CD4-positive, alpha-beta memory T cell (primary cell): Measurements from ENCODE around the gene CRYM. TPM values are rescaled to one million over a fixed set of nuclear protein-coding genes. Genes with fewer than 3 reads are reported as not detected.

Source experiments
- CTCF ChIA-PET: fragments of 350-600 bp; sonication (Branson Sonifier 250); formaldehyde crosslinking; loops from one replicate; lab custom pipeline; 2021; ENCODE audit warnings: inconsistent platforms; ENCODE audit not compliant: partially characterized antibody; lab: Charles Lee
- POLR2A ChIA-PET: fragments of 350-600 bp; sonication (Branson Sonifier 250); formaldehyde crosslinking; loops from one replicate; lab custom pipeline; 2021; ENCODE audit not compliant: partially characterized antibody; lab: Charles Lee
- DNase-seq, 5 donors: peaks; one replicate each; pipeline versions ENCODE4 v3.0.0 to v3.0.0-alpha.2; 2020 to 2022; ENCODE audit warnings: mixed read lengths in 1 of 5
- H3K27ac ChIP-seq: one replicate; pipeline ENCODE4 v1.7.0; 2013; ENCODE audit warnings: low read depth, low read length
- H3K27me3 ChIP-seq: 2 replicates; pipeline ENCODE4 v1.7.0; 2013; ENCODE audit warnings: mild to moderate bottlenecking, low read length, moderate library complexity; ENCODE audit not compliant: insufficient read depth
- H3K36me3 ChIP-seq: 2 replicates; pipeline ENCODE4 v1.7.0; 2013; ENCODE audit warnings: mild to moderate bottlenecking, low read length, moderate library complexity; ENCODE audit not compliant: insufficient read depth
- H3K4me1 ChIP-seq: 2 replicates; pipeline ENCODE4 v1.7.0; 2013; ENCODE audit warnings: mild to moderate bottlenecking, low read length, moderate library complexity; ENCODE audit not compliant: insufficient read depth
- H3K4me3 ChIP-seq, 2 donors: one replicate each; pipeline ENCODE4 v1.7.0; 2013; ENCODE audit warnings: low read length in 2 of 2, mild to moderate bottlenecking in 1 of 2
- H3K9me3 ChIP-seq, 2 donors: one replicate each; pipeline ENCODE4 v1.7.0; 2013; ENCODE audit warnings: low read length in 2 of 2, control low read depth in 1 of 2; ENCODE audit not compliant: control insufficient read depth in 1 of 2
- H3K27ac Mint-ChIP-seq, 7 donors: one replicate each; pipeline ENCODE4 v1.8.0; 2020 to 2021; ENCODE audit warnings: mixed read lengths in 7 of 7, mild to moderate bottlenecking in 6 of 7, inconsistent platforms in 3 of 7, moderate library complexity in 3 of 7
- H3K27me3 Mint-ChIP-seq, 2 donors: one replicate each; pipeline ENCODE4 v1.8.0; 2020 to 2021; ENCODE audit warnings: mixed read lengths in 2 of 2
- H3K36me3 Mint-ChIP-seq, 2 donors: one replicate each; pipeline ENCODE4 v1.8.0; 2020 to 2021; ENCODE audit warnings: mixed read lengths in 2 of 2, inconsistent platforms in 1 of 2, mild to moderate bottlenecking in 1 of 2
- H3K4me1 Mint-ChIP-seq, 4 donors: one replicate each; pipeline ENCODE4 v1.8.0; 2020 to 2021; ENCODE audit warnings: mixed read lengths in 4 of 4, mild to moderate bottlenecking in 1 of 4
- H3K4me3 Mint-ChIP-seq, 8 donors: one replicate each; pipeline ENCODE4 v1.8.0; 2020 to 2021; ENCODE audit warnings: mixed read lengths in 8 of 8, mild to moderate bottlenecking in 7 of 8, moderate library complexity in 6 of 8, inconsistent platforms in 3 of 8
- H3K9me3 Mint-ChIP-seq, 8 donors: one replicate each; pipeline ENCODE4 v1.8.0; 2020 to 2021; ENCODE audit warnings: mixed read lengths in 8 of 8, mild to moderate bottlenecking in 5 of 8, inconsistent platforms in 3 of 8, moderate library complexity in 1 of 8
- intact Hi-C: fragments of 100-400 bp; cut with micrococcal nuclease; formaldehyde crosslinking; loops from one replicate; pipeline ENCODE4 v1.15.1; 2023
- polyA plus RNA-seq, 2 donors: library from polyadenylated mRNA; unstranded; fragments of 300-500 nt; fragmentation: Illumina TruSeq; gene quantifications; one replicate each; pipeline ENCODE4 v1.2.3, GENCODE V29; 2021
- total RNA-seq, 2 experiments: library from RNA; stranded (reverse); gene quantifications; one replicate each; pipeline ENCODE4 v1.2.3, GENCODE V29; 2021

CRYM gene
- total and polyA plus RNA-seq, 4 experiments from 2014 or later = not detected

DNA sequence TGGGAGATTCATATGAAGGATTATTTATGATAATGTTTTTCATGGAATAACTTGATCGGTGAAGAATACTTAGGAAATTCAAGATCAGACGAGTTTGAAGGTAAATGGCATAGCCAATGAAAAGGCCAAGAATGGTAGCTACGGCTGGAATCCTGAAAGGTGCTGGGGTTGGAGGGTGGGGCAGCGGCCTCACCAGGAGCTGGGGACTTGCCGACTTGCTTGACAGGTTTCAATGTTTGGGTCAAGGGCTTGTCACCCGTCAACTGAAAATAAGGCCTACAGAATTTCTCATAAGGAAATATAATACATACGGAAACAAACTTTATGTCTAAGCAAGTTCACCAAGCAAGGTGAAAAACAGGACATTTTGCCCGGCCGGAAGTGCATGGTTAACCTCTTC lies 9.9 kb downstream of the CRYM start:
- Mint-ChIP-seq H3K36me3 (no peaks in the 10 kb centered on the region), H3K4me1 (no peaks in the 10 kb centered on the region), H3K9me3 (peaks cover 0 to 1% (median 0%) of the 10 kb centered on the region in 8 donors), H3K27ac (no peak overlapping the region), H3K4me3 (no peak overlapping the region), H3K27me3 (peaks cover 7% of the 10 kb centered on the region in 2 donors)
- ChIA-PET CTCF (no interaction called here), POLR2A (no interaction called here)
- no peaks in the 10 kb centered on the region for H3K27me3 ChIP-seq
- no peaks in the 10 kb centered on the region for H3K9me3 ChIP-seq
- no peak overlapping the region for H3K27ac ChIP-seq
- intact Hi-C loops = no loop called here
- no peak overlapping the region for H3K4me3 ChIP-seq
- no peaks in the 10 kb centered on the region for H3K36me3 ChIP-seq
- DNase-seq = no peak
- no peaks in the 10 kb centered on the region for H3K4me1 ChIP-seq

DNA sequence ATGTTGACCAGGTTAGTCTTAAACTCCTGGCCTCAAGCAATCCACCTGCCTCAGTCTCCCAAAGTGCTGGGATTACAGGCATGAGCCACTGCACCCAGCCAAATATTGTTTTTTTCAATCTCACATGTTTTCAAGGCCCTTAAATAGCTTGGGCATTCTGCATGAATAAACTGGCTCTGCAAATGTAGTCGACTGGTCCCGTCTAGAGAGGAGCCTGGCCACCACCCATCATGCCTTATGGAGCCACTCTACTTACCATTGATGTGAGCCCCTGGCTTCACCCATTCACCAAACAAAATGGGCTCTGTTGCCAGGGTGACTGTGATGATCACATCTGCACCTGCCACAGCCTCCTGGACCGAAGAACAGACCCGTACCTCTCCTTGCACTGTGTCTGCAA lies 10.8 kb downstream of the CRYM start:
- no peaks in the 10 kb centered on the region for H3K4me1 Mint-ChIP-seq
- H3K36me3 Mint-ChIP-seq = no peaks in the 10 kb centered on the region
- Histone ChIP-seq H3K4me1 (no peaks in the 10 kb centered on the region), H3K36me3 (no peaks in the 10 kb centered on the region), H3K27ac (no peak overlapping the region), H3K9me3 (no peaks in the 10 kb centered on the region), H3K4me3 (no peak overlapping the region), H3K27me3 (no peaks in the 10 kb centered on the region)
- no peak for DNase-seq
- intact Hi-C loops = no loop called here
- ChIA-PET CTCF (no interaction called here), POLR2A (no interaction called here)
- H3K4me3 Mint-ChIP-seq = no peak overlapping the region
- no peak overlapping the region for H3K27ac Mint-ChIP-seq
- H3K27me3 Mint-ChIP-seq = peaks cover 3 to 4% of the 10 kb centered on the region in 2 donors
- H3K9me3 Mint-ChIP-seq = peaks cover 0 to 1% (median 0%) of the 10 kb centered on the region in 8 donors

DNA sequence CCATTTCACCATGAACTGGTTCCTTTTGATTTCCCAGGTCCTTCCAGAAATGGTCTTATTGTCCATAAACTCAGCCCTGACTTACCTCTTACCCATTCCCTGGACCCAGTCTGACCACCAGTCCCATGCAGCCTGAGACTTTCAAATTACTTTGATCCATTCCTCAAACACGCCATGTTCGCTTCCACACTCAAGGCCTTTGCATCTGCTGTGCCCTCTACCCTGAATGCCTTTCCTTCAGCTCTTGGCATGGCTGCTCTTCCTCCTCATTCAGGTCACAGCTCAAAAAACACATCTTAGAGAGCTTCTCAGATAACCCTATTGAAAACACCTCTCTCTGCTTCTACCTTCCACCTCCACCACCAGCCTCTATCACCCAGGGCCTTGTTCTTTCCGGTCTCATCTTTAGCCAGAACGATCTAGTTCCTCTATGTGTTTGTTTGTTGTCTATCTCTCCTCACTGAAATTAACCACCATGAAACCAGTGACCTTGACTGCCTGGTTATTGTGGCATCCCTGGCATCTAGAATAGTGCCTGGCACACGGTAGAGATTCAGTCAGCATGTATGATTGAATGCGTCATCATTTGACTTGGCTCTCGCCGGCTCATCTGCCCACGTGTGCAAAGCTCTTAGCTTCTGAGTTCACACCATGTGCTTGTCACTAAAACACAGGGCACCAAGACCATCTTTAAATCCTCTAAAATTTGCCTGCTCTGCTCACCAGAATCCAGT lies 12.8 kb downstream of the CRYM start:
- H3K27ac ChIP-seq = no peak overlapping the region
- Mint-ChIP-seq H3K4me1 (no peaks in the 10 kb centered on the region), H3K9me3 (no peaks in the 10 kb centered on the region), H3K27me3 (peaks cover 1 to 2% of the 10 kb centered on the region in 2 donors), H3K36me3 (no peaks in the 10 kb centered on the region), H3K27ac (peak overlapping the region in 1 of 7 donors; percentile 21), H3K4me3 (no peak overlapping the region)
- POLR2A ChIA-PET = no interaction called here
- H3K27me3 ChIP-seq = no peaks in the 10 kb centered on the region
- H3K36me3 ChIP-seq = no peaks in the 10 kb centered on the region
- H3K9me3 ChIP-seq = no peaks in the 10 kb centered on the region
- no peak for DNase-seq
- CTCF ChIA-PET = no interaction called here
- intact Hi-C loops = no loop called here
- H3K4me3 ChIP-seq = no peak overlapping the region
- H3K4me1 ChIP-seq = no peaks in the 10 kb centered on the region

DNA sequence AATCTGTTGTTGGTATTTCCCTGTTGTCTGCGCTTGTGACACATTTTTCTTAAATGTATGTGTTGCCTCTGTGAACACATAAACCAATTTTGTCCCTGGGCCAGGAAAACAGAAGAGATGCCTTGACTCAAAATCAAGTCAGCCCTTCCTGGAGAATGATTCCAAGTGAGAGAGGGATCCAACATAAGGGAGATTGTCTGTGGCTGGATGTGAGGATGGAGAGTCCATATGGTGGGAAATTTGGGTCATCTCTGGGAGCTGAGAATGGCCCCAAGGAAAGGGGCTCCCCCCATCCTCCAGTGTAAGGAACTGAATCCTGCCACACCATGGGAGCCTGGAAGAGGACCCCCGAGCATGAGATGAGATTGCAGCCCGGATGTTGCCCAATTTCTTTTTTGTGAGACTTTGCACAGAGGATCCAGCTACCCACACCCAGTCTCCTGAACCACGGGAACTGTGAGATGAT lies 13.5 kb downstream of the CRYM start:
- Mint-ChIP-seq H3K4me3 (no peak overlapping the region), H3K4me1 (no peaks in the 10 kb centered on the region), H3K36me3 (no peaks in the 10 kb centered on the region), H3K27me3 (peaks cover 1 to 2% of the 10 kb centered on the region in 2 donors), H3K9me3 (no peaks in the 10 kb centered on the region), H3K27ac (no peak overlapping the region)
- Histone ChIP-seq H3K27ac (no peak overlapping the region), H3K36me3 (no peaks in the 10 kb centered on the region), H3K4me1 (no peaks in the 10 kb centered on the region), H3K27me3 (no peaks in the 10 kb centered on the region), H3K9me3 (no peaks in the 10 kb centered on the region), H3K4me3 (no peak overlapping the region)
- ChIA-PET CTCF (no interaction called here), POLR2A (no interaction called here)
- DNase-seq = no peak
- intact Hi-C loops = no loop called here

DNA sequence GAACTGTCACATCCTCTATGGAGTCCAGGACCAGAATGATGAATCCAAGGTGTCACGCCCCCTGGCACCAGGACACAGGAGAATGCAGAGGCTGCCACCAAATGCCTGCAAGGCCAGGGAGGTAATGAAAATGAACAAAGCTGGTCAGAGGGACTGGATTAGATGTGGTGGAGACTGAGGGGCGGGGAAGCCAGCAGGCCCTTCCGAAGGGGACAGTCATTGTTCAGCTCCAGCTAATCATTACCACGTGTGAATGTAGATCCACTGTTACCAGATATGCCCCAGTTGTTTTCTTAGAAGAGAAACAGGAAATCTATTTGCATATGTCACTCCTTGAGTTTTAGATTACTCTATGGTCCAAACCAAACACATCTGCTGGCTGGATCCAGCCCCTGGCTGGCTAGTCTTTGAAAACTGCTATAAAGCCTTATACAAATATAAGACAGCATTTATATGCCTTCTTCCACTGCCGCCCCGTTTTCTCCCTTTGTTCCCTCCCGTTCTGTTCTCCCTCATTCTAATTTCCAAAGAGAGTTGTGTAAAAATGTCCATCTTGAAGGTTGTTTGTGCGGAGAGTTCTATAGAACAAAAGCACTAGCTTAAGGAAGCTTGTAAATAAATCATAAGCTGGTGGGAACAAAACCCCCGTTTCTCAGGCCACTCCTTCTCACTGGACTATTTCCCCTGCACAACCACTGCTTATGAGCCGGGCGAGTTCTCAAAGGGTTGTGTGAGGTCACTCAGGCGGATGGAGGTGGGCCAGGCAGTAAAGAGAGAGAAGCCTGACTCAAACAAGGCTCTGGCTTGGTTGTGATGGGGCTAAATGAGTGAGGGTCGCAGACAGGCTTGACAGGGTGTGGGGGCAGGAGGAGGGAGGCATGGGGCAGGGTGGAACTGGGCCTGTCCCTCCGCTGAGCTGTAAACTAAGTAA lies 14.2 kb downstream of the CRYM start:
- POLR2A ChIA-PET = no interaction called here
- H3K4me3 Mint-ChIP-seq = no peak overlapping the region
- CTCF ChIA-PET = no interaction called here
- DNase-seq = no peak
- Histone ChIP-seq H3K9me3 (no peaks in the 10 kb centered on the region), H3K4me3 (no peak overlapping the region), H3K36me3 (no peaks in the 10 kb centered on the region), H3K27me3 (no peaks in the 10 kb centered on the region), H3K27ac (no peak overlapping the region), H3K4me1 (no peaks in the 10 kb centered on the region)
- no peaks in the 10 kb centered on the region for H3K4me1 Mint-ChIP-seq
- no peaks in the 10 kb centered on the region for H3K9me3 Mint-ChIP-seq
- peaks cover 1 to 3% of the 10 kb centered on the region in 2 donors for H3K27me3 Mint-ChIP-seq
- no peaks in the 10 kb centered on the region for H3K36me3 Mint-ChIP-seq
- intact Hi-C loops = no loop called here
- no peak overlapping the region for H3K27ac Mint-ChIP-seq

DNA sequence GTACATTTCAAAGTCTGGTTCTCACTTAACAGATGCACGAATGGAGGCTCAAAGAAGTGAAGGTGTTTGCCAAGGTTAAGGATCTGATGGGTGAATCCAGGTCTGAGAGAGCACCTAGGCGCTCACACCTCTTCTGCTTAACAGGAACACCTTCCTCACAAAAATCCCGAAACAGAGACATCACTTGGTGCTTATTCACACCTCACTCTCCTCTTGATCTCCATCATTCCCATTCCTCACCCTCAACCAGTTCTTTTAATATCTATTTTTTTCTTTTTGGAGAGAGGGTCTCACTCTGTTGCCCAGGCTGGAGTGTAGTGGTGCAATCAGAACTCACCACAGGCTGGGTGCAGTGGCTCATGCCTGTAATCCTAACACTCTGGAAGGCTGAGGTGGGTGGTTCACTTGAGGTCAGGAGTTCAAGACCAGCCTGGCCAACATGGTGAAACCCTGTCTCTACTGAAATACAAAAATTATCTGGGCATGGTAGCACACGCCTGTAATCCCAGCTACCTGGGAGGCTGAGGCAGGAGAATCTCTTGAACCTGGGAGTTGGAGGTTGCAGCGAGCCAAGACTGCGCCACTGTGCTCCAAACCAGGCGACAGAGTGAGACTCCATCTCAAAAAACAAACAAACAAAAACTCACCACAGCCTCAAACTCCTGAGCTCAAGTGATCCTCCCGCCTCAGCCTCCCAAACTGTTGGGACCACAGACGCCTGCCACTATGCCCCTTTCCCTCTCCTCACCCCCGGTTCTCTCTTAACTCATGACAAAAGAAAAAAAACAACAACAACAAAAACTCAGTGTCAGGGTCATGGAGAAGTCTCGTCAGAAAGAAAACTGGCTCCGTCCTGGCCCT lies 15.1 kb downstream of the CRYM start:
- Histone ChIP-seq H3K4me3 (no peak overlapping the region), H3K9me3 (no peaks in the 10 kb centered on the region), H3K36me3 (no peaks in the 10 kb centered on the region), H3K4me1 (no peaks in the 10 kb centered on the region), H3K27ac (no peak overlapping the region), H3K27me3 (no peaks in the 10 kb centered on the region)
- Mint-ChIP-seq H3K27ac (no peak overlapping the region), H3K9me3 (no peaks in the 10 kb centered on the region), H3K4me1 (no peaks in the 10 kb centered on the region), H3K36me3 (no peaks in the 10 kb centered on the region), H3K27me3 (peaks cover 1 to 9% of the 10 kb centered on the region in 2 donors), H3K4me3 (no peak overlapping the region)
- ChIA-PET CTCF (no interaction called here), POLR2A (no interaction called here)
- intact Hi-C loops = no loop called here
- DNase-seq = no peak
